NCI-H1930 (cell line): ENCODE results near the gene SVIP.

Experiments used
- DNase-seq, 2 experiments: peaks; one replicate each; lab custom pipeline; 2025; lab: John Stamatoyannopoulos, UW

The SVIP gene

DNA sequence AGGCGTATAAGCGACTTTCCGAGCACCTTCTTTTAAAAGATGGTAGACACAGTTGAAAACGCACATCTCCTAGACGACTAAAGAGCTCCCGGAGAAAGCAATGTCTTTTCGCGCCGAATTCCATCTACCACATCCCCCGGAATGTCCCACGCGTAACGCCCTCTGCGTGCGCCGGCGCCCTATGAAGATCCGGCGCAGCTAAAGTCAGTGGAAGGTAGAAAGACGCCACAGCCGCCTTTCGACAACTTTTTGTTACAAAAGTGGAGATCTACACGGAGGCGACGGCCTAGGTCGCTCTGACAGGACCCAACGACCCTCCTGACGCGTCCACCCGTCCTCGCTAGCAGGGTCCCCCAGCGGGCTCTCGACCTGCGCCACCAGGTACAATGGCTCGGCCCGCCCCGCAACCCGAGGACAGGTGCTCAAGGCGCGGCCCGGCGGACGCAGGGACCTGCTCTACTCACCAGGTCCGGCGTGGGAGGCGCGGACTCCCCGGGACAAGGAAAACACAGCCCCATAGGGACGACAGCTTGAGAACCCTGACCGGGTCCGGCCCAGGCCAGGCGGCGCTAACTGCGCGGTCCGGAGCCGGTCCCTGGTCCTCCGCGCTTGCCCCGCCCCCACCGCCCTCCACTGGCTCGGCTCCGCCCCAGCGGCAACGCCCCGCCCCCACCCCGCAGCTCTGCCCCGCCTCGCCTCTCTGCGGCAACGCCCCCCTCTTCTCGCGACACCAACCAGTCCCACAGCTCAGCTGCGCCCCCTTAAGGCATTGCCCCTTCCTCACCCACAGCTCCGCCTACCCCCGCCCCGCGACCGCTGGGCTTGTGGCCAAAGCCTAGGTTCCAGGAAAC is at the start of gene SVIP:
SVIP (minus strand) TSS at position 571 of the 851 bp plus-strand sequence; CDS start at position 518, 53 bp downstream.
- DNase-seq, result peak; percentile 92 to 94

- no peak for DNase-seq
These were observed 49.0 kb upstream of the SVIP start for GRCh38 chr11:22878604-22879003.

- no peak for DNase-seq
These were observed 48.4 kb upstream of the SVIP start for GRCh38 chr11:22878039-22878438.

GRCh38 chr11:22875869-22876473 is 46.4 kb upstream of the SVIP start:
- DNase-seq, result peak; percentile 77 to 80

GRCh38 chr11:22869325-22869724 is 39.7 kb upstream of the SVIP start:
- no peak for DNase-seq

- no peak for DNase-seq
These were observed 30.6 kb upstream of the SVIP start, which contains the start of gene CCDC179 for GRCh38 chr11:22860241-22860640. Gene CCDC179 (minus strand): TSS chr11:22860474. CDS start chr11:22860421, 53 bp downstream.

DNA sequence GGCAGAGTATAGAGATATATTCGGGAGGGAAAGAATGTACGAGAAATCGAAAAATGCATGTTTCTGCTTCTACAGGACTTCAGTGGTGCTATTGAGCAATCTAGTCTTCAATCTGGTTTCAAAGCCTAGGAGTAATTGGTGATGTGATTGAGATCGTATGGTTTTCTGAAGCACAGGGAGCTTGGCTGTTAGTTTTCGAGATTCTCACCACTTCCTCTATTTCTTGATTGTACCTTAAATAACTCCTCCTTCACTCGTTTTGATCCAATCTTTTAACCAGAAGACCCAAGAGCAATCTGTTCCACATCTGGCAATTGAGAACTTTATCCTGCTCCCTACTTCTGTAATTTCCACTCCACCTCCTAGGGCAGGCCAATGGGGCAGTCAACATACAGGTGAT is 30.2 kb upstream of the SVIP start:
- no peak for DNase-seq

DNA sequence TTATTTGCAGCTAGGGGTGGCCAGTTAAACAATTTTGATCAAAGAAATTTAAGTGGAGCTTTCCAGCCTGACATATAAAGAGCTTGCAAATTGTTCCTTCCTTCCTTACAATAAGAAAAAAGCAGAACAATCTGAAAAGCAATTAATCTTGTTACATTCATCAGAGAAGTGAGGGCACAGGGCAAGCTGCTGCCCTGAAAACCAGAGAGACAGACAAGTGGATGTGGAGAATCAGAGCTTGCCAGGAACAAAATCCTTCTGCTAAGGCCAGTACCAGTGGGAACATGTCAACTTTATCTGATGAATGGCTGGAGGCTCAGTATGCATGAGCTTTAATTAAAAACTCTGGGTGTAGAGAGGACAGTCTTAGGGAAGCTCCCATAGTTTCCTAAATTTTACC is 21.9 kb upstream of the SVIP start:
- no peak for DNase-seq

GRCh38 chr11:22846726-22847125 is 17.1 kb upstream of the SVIP start:
- DNase-seq, result no peak

GRCh38 chr11:22832315-22833015 is 2.9 kb upstream of the SVIP start:
- DNase-seq, result no peak

DNA sequence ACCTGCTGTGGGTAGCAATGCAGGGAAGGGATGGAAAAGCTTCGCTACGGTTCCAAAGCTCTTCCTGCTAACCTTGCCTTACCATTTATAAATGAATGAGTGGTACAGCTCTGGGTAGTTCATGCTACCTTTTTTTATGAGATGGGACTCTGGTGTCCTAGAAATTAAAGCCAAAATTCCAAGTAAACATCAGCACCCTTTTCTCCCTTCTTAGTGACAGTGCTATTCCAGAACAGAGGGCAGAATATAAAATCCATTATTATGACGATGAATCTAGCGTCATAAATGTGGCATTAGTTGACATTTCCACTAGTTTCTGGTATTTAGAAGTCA is 447 bp upstream of the SVIP start:
- DNase-seq, result no peak

- no peak for DNase-seq
These were observed 1.2 kb downstream of the SVIP start for GRCh38 chr11:22828373-22828772.

- no peak for DNase-seq
These were observed 7.4 kb downstream of the SVIP start for GRCh38 chr11:22822203-22822602.

DNA sequence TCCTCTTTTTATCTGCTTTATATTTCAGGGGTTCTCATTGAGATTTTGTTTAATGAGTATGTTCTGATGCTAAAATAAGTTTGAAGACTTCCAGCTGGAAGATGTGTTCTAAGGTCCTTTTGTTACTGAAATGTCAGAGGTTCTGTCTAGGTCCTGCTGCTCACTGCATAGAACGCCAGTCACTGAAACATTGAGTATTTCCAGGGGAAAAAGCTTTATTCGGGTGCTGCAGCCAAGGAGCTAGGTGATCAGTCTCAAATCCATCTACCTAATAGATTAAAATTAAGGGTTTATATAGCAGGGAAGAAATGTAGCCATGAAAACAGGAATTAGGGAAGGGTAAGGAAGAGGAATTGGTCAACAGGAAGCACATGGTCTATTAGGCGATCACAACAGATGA is 19.7 kb downstream of the SVIP start:
- no peak for DNase-seq

DNA sequence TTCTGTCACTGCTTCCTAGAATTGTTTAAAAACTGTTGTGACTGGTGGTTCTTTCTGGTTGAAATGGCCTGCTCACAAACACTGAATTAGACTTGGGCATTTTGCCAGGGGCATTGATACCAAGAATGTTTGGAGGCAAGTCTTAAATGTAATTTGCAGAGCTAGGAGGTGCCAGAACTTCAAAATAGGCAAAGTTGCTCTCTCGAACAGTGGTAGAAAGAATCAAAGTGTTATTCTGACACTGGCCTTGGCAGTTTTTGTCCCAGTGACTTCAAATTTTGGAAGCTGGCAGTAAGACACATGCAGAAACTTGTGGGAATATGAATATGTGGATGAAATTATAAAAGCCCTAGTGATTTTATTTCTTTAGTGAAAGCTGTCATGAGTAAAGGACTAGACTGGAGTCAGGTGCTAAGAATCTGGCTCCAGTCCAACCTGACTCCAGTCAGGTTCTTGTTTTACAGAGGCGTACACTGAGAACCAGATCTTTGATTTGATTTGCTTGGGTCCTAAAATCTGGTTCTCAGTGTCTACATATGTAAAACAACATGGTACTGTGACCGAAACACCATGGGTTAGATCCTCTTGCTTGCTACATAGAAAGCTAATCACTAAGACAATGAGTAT is 20.9 kb downstream of the SVIP start:
- no peak for DNase-seq

- DNase-seq, result no peak
These were observed 21.6 kb downstream of the SVIP start for GRCh38 chr11:22807855-22808570.

DNA sequence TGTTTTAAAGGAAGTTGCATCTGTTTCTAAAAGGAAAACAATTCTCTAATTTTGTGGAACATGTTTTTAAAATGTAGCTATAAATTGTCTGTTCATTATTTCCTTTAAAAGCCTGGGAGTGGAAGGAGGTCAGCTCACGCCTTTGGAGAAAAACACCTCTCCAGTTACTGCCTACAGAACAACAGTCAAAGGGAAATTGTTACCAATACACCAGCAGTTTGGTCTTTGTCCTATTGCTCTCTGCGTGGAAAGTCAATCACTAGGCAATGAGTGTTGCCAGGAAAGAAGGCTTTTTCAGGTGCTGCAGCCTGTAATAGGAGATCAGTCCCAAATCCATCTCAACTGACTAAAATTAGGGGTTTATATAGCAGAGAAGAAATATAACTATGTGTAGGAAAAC is 22.2 kb downstream of the SVIP start:
- DNase-seq, result no peak

DNA sequence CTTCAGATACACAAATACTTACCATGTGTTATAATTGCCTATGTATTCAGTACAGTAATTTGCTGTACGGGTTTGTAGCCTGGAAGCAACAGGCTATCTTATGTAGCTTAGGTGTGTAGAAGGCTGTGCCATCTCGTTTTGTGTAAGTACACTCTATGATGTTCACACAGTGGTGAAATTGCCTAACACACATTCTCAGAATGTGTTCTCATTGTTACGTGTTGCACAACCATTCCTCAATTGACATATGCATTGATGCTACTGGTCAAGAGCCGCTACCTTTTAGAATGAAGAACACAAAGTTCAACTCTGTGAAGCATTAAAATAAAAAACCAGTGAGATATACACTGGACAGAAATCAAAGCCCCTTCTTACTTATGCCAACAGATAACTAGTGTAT is 26.7 kb downstream of the SVIP start:
- DNase-seq, result no peak

DNA sequence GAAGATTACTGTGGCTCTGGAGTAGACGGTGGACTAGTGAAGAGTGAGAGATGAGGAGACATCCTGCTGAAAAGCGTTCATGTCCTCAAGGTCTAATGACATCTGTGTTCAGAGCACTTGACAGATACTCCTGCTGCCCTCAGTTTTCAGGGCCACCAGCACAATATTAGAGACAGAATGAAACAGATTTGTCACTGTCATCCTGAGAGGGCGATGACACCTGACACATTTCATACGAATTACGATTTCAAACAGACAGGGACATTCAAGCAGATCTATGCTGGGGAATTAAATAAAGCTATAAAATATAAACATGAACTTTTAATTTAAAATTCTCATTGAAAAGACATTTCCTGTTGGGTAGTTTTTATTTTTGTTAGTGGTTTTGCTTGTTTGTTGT is 29.1 kb downstream of the SVIP start:
- DNase-seq, result no peak

DNA sequence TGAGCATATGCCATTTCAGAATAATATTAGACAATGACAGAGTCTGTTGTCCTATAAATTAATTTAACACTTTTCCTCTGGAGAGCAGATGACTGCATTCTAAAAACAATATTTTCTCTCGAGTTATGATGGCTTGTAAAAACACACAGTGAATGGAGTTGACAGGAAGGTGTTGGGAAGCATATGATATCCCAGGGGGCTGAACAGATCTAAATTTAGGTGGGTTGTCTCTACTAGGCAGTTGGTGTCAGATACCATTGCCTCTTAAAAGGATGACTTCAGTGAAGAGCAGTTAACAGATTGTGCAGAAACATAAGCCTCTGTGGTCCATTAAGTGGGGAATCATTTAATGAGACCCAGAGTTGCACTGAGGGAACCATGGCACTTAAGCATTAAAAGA is 30.7 kb downstream of the SVIP start:
- DNase-seq, result no peak

- DNase-seq, result no peak
These were observed 32.6 kb downstream of the SVIP start for GRCh38 chr11:22797047-22797446.

- DNase-seq, result no peak
These were observed 33.7 kb downstream of the SVIP start for GRCh38 chr11:22795914-22796313.
